HCT116 (cell line): ENCODE results near the gene SCYGR4.

ENCODE experiments used
- CTCF ChIP-seq, 3 experiments: fragments of 200-600 bp in 1 of 3; sonication (generic) in 1 of 3; IDR thresholded peaks in 2 of 3; conservative IDR thresholded peaks in 1 of 3; 2 replicates each; pipeline ENCODE4 v1.5.1; 2012 to 2017; ENCODE audit warnings: low read depth in 2 of 3, low read length in 2 of 3, antibody characterized with exemption in 1 of 3, borderline replicate concordance in 1 of 3, control low read depth in 1 of 3, mild to moderate bottlenecking in 1 of 3, mixed read lengths in 1 of 3, mixed run types in 1 of 3, moderate library complexity in 1 of 3; ENCODE audit not compliant: insufficient read depth in 1 of 3
- EZH2 ChIP-seq: fragments of 200-600 bp; sonication (generic); IDR thresholded peaks from 2 replicates; pipeline ENCODE4 v1.6.1; 2017; ENCODE audit warnings: antibody characterized with exemption, mixed run types
- EZH2phosphoT487 ChIP-seq: fragments of 200-600 bp; IDR thresholded peaks from 2 replicates; pipeline ENCODE4 v1.6.1; 2018; ENCODE audit warnings: antibody characterized with exemption, borderline replicate concordance
- POLR2A ChIP-seq: IDR thresholded peaks from 2 replicates; pipeline ENCODE4 v1.7.0; 2011; ENCODE audit warnings: borderline replicate concordance; ENCODE audit not compliant: insufficient read depth, insufficient read length; ENCODE audit errors: extremely low read depth
- POLR2AphosphoS5 ChIP-seq: IDR thresholded peaks from 2 replicates; pipeline ENCODE4 v1.6.1; 2011; ENCODE audit warnings: mild to moderate bottlenecking, low read depth, low read length, moderate library complexity
- RAD21 ChIP-seq: IDR thresholded peaks from 2 replicates; pipeline ENCODE4 v1.6.1; 2012; ENCODE audit warnings: low read depth, mild to moderate bottlenecking
- SIN3A ChIP-seq: IDR thresholded peaks from 2 replicates; pipeline ENCODE4 v1.6.1; 2012; ENCODE audit warnings: low read depth
- ZFX ChIP-seq: fragments of 450-650 bp; IDR thresholded peaks from 2 replicates; pipeline ENCODE4 v1.6.1; 2017
- ZNF274 ChIP-seq: fragments of 200-500 bp; sonication (Bioruptor generic); IDR thresholded peaks from 2 replicates; pipeline ENCODE4 v1.6.1; 2014; ENCODE audit warnings: mild to moderate bottlenecking, low read depth, low read length, inconsistent platforms
- TF ChIP-seq, protein P1 (sequence below): IDR thresholded peaks from 2 replicates; pipeline ENCODE4 v1.6.1; 2012

DNA sequence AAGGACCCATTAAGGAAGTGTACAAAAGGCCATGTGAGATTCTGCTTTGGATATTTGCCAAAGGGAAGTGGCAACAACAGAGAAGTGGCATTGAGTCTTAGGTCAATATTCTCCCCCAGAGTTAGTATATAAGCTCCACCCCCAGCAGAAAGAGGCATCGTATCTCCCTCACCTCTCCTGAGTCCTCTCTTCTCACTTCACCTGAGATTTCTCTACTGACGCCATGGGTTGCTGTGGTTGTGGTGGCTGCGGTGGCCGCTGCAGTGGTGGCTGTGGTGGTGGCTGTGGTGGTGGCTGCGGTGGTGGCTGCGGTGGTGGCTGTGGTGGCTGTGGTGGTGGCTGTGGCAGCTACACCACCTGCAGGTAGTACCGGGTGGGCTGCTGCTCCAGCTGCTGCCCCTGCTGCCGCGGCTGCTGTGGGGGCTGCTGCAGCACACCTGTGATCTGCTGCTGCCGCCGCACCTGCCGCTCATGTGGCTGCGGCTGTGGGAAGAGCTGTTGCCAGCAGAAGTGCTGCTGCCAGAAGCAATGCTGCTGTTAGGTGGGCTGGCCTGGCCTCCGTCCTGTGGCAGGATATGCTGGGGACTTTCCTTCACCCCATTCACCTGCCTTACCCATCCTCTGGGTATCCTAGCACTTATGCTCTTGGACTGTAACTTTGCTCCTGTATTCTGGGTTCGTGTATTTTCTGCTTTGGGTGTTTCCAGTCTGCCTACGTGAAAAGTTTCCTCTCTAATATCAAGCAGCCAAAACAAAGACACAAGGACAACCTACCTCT, 8.5 kb upstream of the SCYGR4 start:
- TF ChIP-seq CTCF (IDR thresholded peaks at IDR 0.05 in 2 of 3, conservative IDR thresholded peaks at IDR 0.05 in 1 of 3; ENCODE audit: borderline replicate concordance in 1 of 3, insufficient read depth in 1 of 3, low read depth in 2 of 3, low read length in 2 of 3) (no peak), EZH2phosphoT487 (no peak), POLR2AphosphoS5 (no peak), ZNF274 (no peak), POLR2A (no peak), ZFX (no peak), RAD21 (no peak), EZH2 (no peak), SIN3A (no peak)
- TF ChIP-seq, protein P1, sequence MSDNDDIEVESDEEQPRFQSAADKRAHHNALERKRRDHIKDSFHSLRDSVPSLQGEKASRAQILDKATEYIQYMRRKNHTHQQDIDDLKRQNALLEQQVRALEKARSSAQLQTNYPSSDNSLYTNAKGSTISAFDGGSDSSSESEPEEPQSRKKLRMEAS, result no peak
